ENCODE results near the gene CDKAL1.

Gene CDKAL1

DNA sequence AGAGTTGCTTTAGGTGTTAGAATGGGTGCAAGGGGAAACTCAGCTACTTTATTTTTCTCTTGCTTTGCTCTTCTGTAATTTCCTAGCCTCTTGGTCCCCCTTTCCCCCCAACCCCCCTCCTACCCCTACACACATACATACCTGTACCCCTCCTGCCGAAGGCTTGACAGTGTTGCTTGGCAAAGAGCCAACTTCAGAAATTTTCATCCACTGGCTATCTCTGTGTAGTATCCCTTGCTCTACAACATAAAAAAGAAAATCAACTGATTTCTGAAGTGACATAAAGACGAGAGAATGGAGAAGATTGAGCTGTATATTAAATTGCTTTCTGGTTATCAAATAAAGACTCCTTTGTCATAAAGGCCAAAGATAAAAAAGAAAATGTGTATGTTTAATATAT is 561.2 kb downstream of the CDKAL1 start:
- Histone ChIP-seq H3K9ac (ENCODE audit: low read length) (no peak overlapping the region), H3K79me1 (replicated peaks; ENCODE audit: low read length, poor library complexity, severe bottlenecking) (no peaks in the 10 kb centered on the region), H4K91ac (ENCODE audit: low read length) (no peak overlapping the region), H2BK5ac (ENCODE audit: low read depth, low read length, poor library complexity, severe bottlenecking) (no peak overlapping the region), H3K27ac (ENCODE audit: low read length, poor library complexity, severe bottlenecking) (no peak overlapping the region), H3K27me3 (ENCODE audit: control insufficient read depth in 1 of 2, insufficient read depth in 1 of 2, low read length in 2 of 2) (no peaks in the 10 kb centered on the region), H3K18ac (ENCODE audit: low read depth in 1 of 2, low read length in 2 of 2) (no peak overlapping the region), H3K4me1 (ENCODE audit: control insufficient read depth, insufficient read depth, low read depth, low read length) (no peaks in the 10 kb centered on the region), H3K4me2 (ENCODE audit: low read length, poor library complexity, severe bottlenecking) (no peak overlapping the region), H2AK5ac (ENCODE audit: low read length, severe bottlenecking) (no peak overlapping the region), H3K4ac (ENCODE audit: low read depth in 1 of 2, low read length in 2 of 2) (no peak overlapping the region), H3K14ac (ENCODE audit: low read length in 2 of 2) (no peak overlapping the region), H2BK15ac (ENCODE audit: low read depth, poor library complexity, severe bottlenecking) (no peak overlapping the region), H3K9me3 (ENCODE audit: control insufficient read depth, low read length) (no peaks in the 10 kb centered on the region), H2AFZ (ENCODE audit: low read depth, low read length) (no peak overlapping the region), H3K36me3 (ENCODE audit: control insufficient read depth in 1 of 2, insufficient read depth in 2 of 2, low read depth in 1 of 2, low read length in 2 of 2) (no peaks in the 10 kb centered on the region), H2BK12ac (ENCODE audit: low read length in 2 of 2) (no peak overlapping the region), H3K23ac (ENCODE audit: low read length in 2 of 2) (no peak overlapping the region), H3K4me3 (ENCODE audit: insufficient read depth in 1 of 2, low read depth in 1 of 2, low read length in 2 of 2) (no peak overlapping the region), H2BK120ac (ENCODE audit: low read depth, low read length) (no peak overlapping the region), H4K8ac (ENCODE audit: low read length) (no peak overlapping the region)
- no peak for DNase-seq
- WGBS = no CpG with 5 or more reads among the region's 2 CpGs

DNA sequence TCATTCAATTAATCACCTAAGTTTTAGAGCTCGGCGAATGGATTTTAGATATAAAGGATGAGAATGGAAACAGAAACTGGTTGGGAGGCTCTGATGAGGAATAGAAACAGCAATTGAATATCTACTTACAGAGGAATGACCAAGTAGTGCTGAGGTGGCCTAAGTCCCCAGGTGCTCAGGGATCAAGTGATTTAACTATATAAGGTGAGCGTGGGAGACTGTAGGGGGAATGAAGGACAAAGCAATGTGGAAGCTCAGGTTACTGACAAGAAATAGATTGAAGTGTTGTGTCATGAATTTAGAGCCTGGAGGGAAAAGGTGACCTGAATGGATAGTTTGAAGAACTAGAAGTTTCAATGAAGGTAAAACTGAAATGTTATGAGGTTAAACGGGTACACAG is 563.9 kb downstream of the CDKAL1 start:
- Histone ChIP-seq H2BK15ac (ENCODE audit: low read depth, poor library complexity, severe bottlenecking) (no peak overlapping the region), H4K91ac (ENCODE audit: low read length) (no peak overlapping the region), H2AK5ac (ENCODE audit: low read length, severe bottlenecking) (no peak overlapping the region), H4K8ac (ENCODE audit: low read length) (no peak overlapping the region), H3K79me1 (replicated peaks; ENCODE audit: low read length, poor library complexity, severe bottlenecking) (no peaks in the 10 kb centered on the region), H3K18ac (ENCODE audit: low read depth in 1 of 2, low read length in 2 of 2) (no peak overlapping the region), H3K23ac (ENCODE audit: low read length in 2 of 2) (no peak overlapping the region), H3K9ac (ENCODE audit: low read length) (no peak overlapping the region), H2BK5ac (ENCODE audit: low read depth, low read length, poor library complexity, severe bottlenecking) (no peak overlapping the region), H2BK12ac (ENCODE audit: low read length in 2 of 2) (no peak overlapping the region), H3K27me3 (ENCODE audit: control insufficient read depth in 1 of 2, insufficient read depth in 1 of 2, low read length in 2 of 2) (no peaks in the 10 kb centered on the region), H3K4me2 (ENCODE audit: low read length, poor library complexity, severe bottlenecking) (no peak overlapping the region), H2BK120ac (ENCODE audit: low read depth, low read length) (no peak overlapping the region), H3K4me1 (ENCODE audit: control insufficient read depth, insufficient read depth, low read depth, low read length) (no peaks in the 10 kb centered on the region), H3K14ac (ENCODE audit: low read length in 2 of 2) (no peak overlapping the region), H3K27ac (ENCODE audit: low read length, poor library complexity, severe bottlenecking) (no peak overlapping the region), H3K9me3 (ENCODE audit: control insufficient read depth, low read length) (no peaks in the 10 kb centered on the region), H3K4me3 (ENCODE audit: insufficient read depth in 1 of 2, low read depth in 1 of 2, low read length in 2 of 2) (no peak overlapping the region), H3K4ac (ENCODE audit: low read depth in 1 of 2, low read length in 2 of 2) (no peak overlapping the region), H3K36me3 (ENCODE audit: control insufficient read depth in 1 of 2, insufficient read depth in 2 of 2, low read depth in 1 of 2, low read length in 2 of 2) (no peaks in the 10 kb centered on the region), H2AFZ (ENCODE audit: low read depth, low read length) (no peak overlapping the region)
- DNase-seq = no peak
- WGBS = 97% methylated on average over 4 of the region's 4 CpGs

DNA sequence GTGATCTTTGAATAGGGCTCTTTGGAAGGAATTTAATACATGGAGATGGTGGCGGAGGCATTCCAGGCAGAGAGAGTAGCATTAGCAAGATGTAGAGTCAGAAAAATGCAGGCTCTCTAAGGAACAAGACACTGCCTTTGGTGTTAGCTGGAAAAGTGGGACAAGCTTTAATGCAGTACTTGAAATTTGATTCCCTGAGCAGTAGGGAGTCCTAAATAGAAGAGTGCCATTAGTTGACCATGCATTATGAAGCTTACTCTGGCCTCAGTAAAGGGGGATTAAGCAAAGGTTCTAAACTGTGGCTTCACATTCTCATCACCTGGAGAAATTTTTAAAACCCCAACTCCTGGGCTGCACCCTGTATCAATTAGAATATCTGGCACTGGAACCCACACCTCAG is 564.5 kb downstream of the CDKAL1 start:
- Histone ChIP-seq H2BK5ac (ENCODE audit: low read depth, low read length, poor library complexity, severe bottlenecking) (no peak overlapping the region), H3K18ac (ENCODE audit: low read depth in 1 of 2, low read length in 2 of 2) (no peak overlapping the region), H3K4me2 (ENCODE audit: low read length, poor library complexity, severe bottlenecking) (no peak overlapping the region), H2BK120ac (ENCODE audit: low read depth, low read length) (no peak overlapping the region), H3K4me1 (ENCODE audit: control insufficient read depth, insufficient read depth, low read depth, low read length) (no peaks in the 10 kb centered on the region), H2BK15ac (ENCODE audit: low read depth, poor library complexity, severe bottlenecking) (no peak overlapping the region), H2BK12ac (ENCODE audit: low read length in 2 of 2) (no peak overlapping the region), H4K8ac (ENCODE audit: low read length) (no peak overlapping the region), H4K91ac (ENCODE audit: low read length) (no peak overlapping the region), H2AFZ (ENCODE audit: low read depth, low read length) (no peak overlapping the region), H3K9ac (ENCODE audit: low read length) (no peak overlapping the region), H3K23ac (ENCODE audit: low read length in 2 of 2) (no peak overlapping the region), H3K9me3 (ENCODE audit: control insufficient read depth, low read length) (no peaks in the 10 kb centered on the region), H3K14ac (ENCODE audit: low read length in 2 of 2) (no peak overlapping the region), H3K79me1 (replicated peaks; ENCODE audit: low read length, poor library complexity, severe bottlenecking) (no peaks in the 10 kb centered on the region), H3K27ac (ENCODE audit: low read length, poor library complexity, severe bottlenecking) (no peak overlapping the region), H3K4me3 (ENCODE audit: insufficient read depth in 1 of 2, low read depth in 1 of 2, low read length in 2 of 2) (no peak overlapping the region), H2AK5ac (ENCODE audit: low read length, severe bottlenecking) (no peak overlapping the region), H3K27me3 (ENCODE audit: control insufficient read depth in 1 of 2, insufficient read depth in 1 of 2, low read length in 2 of 2) (no peaks in the 10 kb centered on the region), H3K4ac (ENCODE audit: low read depth in 1 of 2, low read length in 2 of 2) (no peak overlapping the region), H3K36me3 (ENCODE audit: control insufficient read depth in 1 of 2, insufficient read depth in 2 of 2, low read depth in 1 of 2, low read length in 2 of 2) (no peaks in the 10 kb centered on the region)
- 98% methylated on average over 1 of the region's 1 CpG for WGBS
- no peak for DNase-seq

DNA sequence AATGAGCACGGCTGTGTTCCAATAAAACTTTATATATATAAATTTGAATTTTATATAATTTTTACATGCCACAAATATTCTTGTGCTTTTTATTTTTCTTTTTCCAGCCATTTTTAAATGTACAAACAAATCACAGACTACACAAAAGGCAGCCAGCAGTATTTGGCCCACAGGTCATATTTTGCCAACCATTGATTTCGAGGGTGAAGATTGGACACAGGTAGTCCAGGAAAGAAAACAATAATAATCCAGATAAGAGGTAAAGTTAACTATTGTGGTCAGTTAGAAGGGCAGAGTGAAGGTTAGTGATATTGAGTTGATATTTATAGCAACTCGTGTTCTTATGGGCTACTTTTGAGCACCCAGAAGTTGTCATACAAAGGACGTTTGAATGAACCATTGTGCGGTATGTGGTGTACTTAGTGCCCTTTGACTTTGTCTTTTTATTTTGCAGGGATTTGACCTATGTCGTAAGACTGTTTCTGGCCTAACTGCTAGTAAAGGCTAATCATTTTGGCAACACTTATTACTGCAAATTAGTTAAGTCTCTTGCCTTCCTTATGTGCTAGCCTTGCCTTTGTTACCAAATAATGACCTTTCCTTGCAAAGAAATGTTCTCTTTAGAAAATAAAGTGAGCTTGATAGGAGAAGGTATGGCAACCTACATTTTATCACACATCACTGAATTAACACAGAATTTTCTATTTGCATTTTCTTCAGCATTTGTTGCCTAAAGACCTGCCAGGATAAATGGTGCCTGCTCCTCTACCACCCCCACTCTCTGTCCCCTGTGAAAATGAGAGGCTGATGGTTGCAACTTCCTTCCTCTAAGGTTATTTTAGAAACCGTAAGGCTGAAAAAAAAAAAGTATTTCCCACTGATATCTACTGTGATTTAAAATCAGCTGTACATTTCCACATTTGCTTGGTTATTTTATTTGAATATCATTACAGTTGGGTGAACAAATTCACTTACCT is 565.4 kb downstream of the CDKAL1 start:
- Histone ChIP-seq H4K91ac (ENCODE audit: low read length) (no peak overlapping the region), H2BK5ac (ENCODE audit: low read depth, low read length, poor library complexity, severe bottlenecking) (no peak overlapping the region), H3K27ac (ENCODE audit: low read length, poor library complexity, severe bottlenecking) (no peak overlapping the region), H2BK120ac (ENCODE audit: low read depth, low read length) (no peak overlapping the region), H3K27me3 (ENCODE audit: control insufficient read depth in 1 of 2, insufficient read depth in 1 of 2, low read length in 2 of 2) (no peaks in the 10 kb centered on the region), H2BK15ac (ENCODE audit: low read depth, poor library complexity, severe bottlenecking) (no peak overlapping the region), H3K9ac (ENCODE audit: low read length) (no peak overlapping the region), H3K4me3 (ENCODE audit: insufficient read depth in 1 of 2, low read depth in 1 of 2, low read length in 2 of 2) (no peak overlapping the region), H3K14ac (ENCODE audit: low read length in 2 of 2) (no peak overlapping the region), H3K23ac (ENCODE audit: low read length in 2 of 2) (no peak overlapping the region), H4K8ac (ENCODE audit: low read length) (no peak overlapping the region), H2AK5ac (ENCODE audit: low read length, severe bottlenecking) (no peak overlapping the region), H2BK12ac (ENCODE audit: low read length in 2 of 2) (no peak overlapping the region), H3K36me3 (ENCODE audit: control insufficient read depth in 1 of 2, insufficient read depth in 2 of 2, low read depth in 1 of 2, low read length in 2 of 2) (no peaks in the 10 kb centered on the region), H3K4me2 (ENCODE audit: low read length, poor library complexity, severe bottlenecking) (no peak overlapping the region), H3K18ac (ENCODE audit: low read depth in 1 of 2, low read length in 2 of 2) (no peak overlapping the region), H2AFZ (ENCODE audit: low read depth, low read length) (no peak overlapping the region), H3K4me1 (ENCODE audit: control insufficient read depth, insufficient read depth, low read depth, low read length) (no peaks in the 10 kb centered on the region), H3K9me3 (ENCODE audit: control insufficient read depth, low read length) (no peaks in the 10 kb centered on the region), H3K79me1 (replicated peaks; ENCODE audit: low read length, poor library complexity, severe bottlenecking) (no peaks in the 10 kb centered on the region), H3K4ac (ENCODE audit: low read depth in 1 of 2, low read length in 2 of 2) (no peak overlapping the region)
- no peak for DNase-seq
- WGBS = 97% methylated on average over 4 of the region's 7 CpGs

Measured in mesenchymal stem cell (in vitro differentiated cells and primary cell).